ENCODE results near the gene PHACTR1.

The PHACTR1 gene

DNA sequence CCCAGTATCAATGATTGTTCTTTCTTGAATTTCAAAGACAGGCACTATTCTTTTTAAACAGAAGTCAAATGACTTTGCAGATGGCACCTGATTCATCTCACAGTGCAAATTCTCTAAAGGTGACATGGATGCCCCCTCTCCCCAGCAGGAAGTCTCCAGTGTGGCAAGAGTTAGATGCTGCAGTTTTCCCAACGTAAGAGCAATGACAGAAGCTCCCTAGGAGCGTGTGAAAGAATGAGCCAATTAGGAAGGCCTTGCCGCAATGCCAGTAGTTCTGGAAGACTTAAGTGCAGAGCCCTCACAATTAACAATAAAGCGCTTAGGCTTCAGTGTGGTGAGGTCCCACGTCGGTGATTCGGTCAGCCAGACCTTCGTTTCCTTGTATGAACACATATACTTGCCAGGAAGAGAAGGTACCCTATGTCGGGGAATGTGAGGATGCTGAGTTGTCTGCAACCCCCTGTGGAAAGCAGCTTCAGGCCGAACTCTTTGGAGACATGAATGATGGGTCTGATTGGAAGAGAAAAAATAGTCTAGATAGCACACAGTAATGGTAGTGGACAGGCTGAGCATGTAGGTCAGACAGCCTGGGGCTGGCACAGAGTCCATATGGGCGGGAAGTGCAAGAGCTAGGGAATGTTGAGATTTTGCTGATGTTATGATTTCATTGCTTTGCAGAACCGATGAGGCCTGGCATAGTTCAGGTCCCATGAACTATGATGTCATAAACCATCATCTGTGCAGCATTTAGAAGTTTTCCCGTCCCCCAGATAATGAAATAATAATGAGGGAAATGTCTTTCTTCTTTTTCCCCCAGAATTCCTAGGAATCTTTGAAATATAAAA is 132.6 kb downstream of the PHACTR1 start:
- DNase-seq (ENCODE audit: low spot score): no peak

GRCh38 chr6:12849809-12850198 is 133.2 kb downstream of the PHACTR1 start:
- DNase-seq (ENCODE audit: low spot score): no peak

DNA sequence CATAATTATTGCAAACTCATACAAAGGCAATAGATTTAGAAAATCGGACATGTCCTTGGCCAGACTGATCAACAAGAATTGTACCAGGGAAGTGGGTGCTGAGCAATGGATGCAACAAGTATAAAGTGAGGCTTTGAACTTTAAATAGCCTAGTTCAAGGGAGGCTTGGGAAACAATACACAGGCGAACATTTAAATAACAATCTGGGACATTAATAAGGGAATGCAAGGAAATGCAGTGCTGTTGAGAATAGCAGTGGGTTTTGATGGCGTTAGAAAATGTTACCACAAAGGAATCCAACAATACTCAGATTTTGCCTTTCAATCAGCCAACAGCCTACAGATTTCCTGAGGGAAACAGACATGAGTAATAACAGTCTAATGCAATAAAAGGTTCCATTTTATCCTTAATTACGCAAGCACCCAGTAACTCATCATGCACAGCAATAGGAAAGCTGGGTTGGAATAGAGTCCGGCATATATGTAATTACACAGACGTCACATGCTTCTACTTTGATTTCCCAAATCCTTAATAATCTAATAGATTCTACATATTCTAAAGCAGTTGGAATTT is 134.6 kb downstream of the PHACTR1 start:
- DNase-seq (ENCODE audit: low spot score): no peak

DNA sequence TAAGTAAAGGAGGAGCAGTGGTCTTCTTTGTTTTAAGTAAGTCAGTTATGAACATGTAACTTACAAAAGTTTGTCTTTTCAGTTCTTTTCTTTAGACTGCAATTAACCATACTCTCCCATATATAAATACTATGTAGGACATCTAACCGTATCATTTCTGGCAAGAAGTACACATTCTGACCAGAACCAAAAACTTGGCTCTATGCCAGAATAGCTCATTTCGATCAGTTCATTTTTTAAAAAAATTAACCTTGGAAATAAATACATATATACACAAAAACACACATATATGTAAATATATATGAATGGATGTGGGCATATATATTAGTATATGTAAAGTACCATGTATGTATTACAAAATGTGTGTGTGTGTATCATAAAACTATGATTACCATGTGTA is 145.0 kb downstream of the PHACTR1 start:
- DNase-seq (ENCODE audit: low spot score): no peak

DNA sequence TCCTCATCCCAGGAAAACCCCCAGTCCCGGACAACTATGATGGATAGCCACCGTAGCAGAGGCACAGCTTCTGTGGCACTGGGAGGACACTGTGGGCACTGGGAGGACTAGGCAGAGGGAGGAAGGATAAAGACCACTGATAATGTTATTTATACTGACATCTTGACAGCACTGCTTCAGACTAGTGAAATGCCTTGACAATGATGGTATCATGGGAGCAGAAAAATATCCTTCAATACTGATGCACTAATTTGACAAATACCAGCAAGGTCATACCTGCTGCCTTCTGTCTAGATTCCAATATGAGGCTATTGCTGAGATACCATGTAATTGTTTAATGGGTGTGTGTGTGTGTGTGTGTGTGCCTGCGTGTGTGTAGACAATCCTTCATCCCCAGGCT is 148.6 kb downstream of the PHACTR1 start:
- DNase-seq (ENCODE audit: low spot score): no peak

- no peak for DNase-seq (ENCODE audit: low spot score)
These were observed 149.2 kb downstream of the PHACTR1 start for GRCh38 chr6:12865671-12866181.

DNA sequence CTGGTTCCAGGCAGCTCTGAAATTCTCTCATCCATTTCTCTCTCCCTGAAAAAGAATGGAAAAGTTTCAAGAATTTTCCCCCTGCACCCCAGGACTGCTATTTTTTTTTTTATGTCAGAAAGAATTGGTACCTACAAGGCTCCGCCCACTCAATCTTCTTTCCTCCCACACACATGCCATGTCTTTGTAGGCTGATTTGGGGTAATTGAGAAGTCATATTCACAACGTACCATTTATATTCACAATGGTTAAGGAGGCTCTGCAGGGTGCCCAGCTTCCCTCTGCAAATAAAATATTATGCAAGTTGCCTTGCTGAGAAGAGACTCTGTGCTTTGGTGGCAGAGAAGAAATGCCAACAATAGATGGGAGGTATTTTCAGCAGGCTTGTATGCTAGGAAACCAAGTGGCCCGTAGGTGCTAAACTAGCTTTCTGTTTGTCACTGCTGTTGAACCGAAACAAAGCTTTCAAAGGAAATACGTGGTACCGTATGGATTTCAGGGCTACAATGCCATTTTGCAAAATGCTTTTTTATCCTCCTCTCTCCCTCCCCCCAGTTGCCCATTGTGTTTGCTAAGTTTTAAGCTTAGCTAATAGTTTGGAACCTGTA is 150.0 kb downstream of the PHACTR1 start:
- no peak for DNase-seq (ENCODE audit: low spot score)

DNA sequence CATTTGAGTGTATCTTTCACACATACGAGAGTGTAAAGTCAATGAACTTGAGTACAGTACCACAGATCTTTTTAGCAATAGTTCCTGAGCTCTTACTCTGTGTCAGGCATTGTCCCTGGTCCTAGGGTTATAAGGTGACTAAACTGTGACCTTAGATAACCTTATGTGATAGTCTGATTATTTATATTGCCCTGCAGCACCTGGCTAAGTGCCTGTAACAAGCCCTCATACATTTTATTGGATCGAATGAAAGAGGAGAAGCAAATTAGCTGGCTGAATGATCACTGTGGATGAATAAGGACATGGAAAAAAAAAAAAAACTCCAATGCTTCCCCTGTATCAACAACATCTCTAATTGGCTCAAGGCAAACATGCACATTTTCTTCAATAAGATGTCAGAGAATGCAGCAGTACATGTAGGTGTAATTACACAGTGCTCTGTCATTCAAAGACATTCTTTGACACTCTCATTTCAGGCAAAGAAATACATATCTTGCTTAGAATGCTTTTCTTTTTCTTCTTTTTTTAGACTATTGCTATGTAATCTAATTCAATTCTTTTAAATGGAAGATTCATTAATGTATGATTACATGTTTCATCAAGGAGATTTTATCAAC is 153.4 kb downstream of the PHACTR1 start:
- DNase-seq (ENCODE audit: low spot score): no peak

DNA sequence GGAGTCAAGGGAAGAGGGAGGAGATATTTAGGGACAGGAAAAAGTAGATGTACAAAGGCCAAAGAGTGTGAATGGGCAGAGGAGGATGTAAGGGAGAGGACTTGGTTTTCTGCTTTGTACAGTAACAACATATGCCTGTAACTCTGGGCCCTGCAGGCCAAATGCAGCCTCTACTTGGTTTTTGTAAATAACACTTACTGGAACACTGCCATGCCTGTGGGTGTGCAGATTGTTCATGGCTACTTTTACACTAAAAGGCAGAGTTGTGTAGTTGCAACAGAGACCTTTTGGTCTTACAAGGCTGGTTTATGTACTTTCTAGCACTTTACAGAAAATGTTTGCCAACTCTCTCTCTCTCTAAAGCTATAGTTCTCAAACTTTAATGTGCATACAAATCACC is 157.1 kb downstream of the PHACTR1 start:
- no peak for DNase-seq (ENCODE audit: low spot score)

GRCh38 chr6:12875051-12875450 is 158.5 kb downstream of the PHACTR1 start:
- peak; percentile 71 for DNase-seq (ENCODE audit: low spot score)

- DNase-seq (ENCODE audit: low spot score): no peak
These were observed 162.2 kb downstream of the PHACTR1 start for GRCh38 chr6:12878741-12879140.

- DNase-seq (ENCODE audit: low spot score): no peak
These were observed 166.3 kb downstream of the PHACTR1 start for GRCh38 chr6:12882761-12883290.

DNA sequence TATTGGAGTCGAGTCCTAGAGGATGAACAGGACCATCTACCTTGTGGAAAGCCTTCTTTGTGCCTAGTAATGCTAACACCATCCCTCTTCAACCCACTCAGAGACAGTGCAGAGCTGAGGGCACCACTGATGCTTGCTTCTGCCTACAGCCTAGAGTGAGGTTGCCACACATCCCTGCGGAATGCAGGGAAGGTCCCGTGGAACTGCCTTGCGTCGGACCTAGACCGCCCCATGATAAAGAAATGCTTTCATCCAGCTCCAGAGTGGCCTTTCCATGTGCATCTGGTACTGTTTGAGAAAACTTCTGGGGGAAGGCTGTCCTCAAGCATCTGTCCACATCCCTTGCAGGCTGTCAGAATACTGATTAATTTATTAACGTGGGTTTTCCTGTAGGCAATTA is 168.4 kb downstream of the PHACTR1 start:
- DNase-seq (ENCODE audit: low spot score): no peak

DNA sequence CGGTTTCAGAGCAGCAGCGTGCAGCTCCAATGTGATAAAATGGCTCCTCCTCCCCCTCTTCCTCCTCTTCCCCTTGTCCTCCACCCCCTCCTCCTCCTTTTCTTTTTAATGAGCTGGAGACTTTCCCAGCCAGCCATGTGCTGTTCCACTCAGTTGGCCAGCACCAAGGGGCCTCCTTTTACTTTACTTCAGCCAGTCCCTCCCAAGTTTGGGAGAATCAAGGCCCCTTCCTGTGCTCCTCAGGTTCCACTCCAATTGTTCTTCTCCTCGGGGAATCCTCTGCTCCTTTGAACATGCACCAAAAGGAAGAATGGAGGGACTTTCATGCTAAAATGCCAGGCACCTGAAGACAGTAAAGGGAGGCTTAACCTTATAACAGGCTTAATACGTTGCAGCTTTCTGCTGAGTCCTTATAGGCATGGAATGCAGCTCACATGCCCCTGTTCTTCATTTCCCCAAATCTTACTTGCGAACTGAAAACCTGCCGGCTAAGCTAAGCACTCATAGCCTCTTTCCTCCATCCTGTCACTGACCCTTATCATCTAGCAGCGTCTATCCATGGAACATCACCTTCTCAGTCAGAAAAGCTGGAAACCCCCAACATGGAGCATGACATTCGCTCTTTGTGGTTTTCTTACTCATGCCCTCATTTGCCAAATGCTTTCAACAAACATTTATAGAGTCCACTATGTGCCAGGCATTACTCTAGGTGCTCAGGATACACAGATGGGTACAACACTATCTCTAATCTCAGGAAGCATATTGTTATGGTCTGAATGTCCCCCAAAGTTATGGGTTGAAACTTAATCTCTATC is 170.6 kb downstream of the PHACTR1 start:
- no peak for DNase-seq (ENCODE audit: low spot score)

GRCh38 chr6:12890171-12890790 is 173.7 kb downstream of the PHACTR1 start:
- no peak for DNase-seq (ENCODE audit: low spot score)

DNA sequence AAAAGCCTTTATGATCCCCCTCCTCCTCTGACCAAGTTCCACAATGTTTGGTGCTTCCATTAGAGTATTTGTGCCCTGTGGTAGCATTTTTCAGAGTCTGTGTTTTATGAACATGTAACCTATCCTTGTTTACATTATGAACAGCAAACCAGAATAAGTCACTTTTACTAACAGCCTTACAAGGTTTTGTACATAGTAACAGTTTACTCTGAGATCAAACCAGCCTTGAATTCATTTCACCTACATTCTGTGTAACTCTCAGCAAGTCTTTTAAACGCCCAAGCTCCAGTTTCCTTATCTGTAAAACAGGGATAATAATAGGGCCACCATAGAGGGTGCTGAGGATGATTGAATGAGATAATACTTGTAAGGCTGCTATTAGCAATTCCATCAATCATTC is 175.0 kb downstream of the PHACTR1 start:
- DNase-seq (ENCODE audit: low spot score): no peak

- no peak for DNase-seq (ENCODE audit: low spot score)
These were observed 175.6 kb downstream of the PHACTR1 start for GRCh38 chr6:12892151-12892550.

DNA sequence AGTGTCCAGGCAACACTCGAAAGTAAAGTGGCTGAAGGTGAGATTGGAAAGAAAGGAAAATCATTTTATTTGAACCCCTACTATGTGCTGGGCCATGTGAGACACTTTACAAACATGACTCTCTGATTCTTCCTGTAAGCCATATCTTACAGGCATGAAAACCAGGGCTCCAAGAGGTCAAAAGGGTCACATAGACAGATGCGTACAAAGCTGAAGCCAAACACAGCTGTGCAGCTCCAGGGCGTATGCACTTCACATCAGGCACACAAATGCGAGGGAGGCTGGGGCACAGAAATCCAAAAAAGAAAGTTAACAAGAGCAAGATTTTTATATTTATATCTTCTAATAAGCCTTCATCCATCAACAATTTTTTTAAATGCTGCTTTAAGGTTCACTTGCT is 176.5 kb downstream of the PHACTR1 start:
- DNase-seq (ENCODE audit: low spot score): no peak

DNA sequence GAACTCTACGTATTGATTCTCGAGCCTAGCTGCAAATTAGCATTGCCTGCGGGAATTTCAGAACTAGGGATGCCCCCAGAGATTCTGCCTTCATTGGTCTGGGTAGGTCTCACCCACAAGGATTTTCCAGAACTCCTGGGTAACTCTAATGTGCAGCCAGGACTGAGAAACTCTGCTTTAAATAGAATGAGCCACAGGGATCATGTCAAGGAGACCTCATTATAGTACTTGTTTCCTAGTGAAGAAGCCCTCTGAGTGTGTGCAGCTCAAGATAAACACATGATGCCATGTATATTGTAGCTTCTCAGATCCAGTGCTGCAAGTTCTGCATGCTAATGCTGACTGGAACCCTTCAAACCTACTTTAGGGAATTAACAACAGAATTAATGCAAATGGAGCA is 179.2 kb downstream of the PHACTR1 start:
- no peak for DNase-seq (ENCODE audit: low spot score)

GRCh38 chr6:12896208-12896733 is 179.7 kb downstream of the PHACTR1 start:
- no peak for DNase-seq (ENCODE audit: low spot score)

- no peak for DNase-seq (ENCODE audit: low spot score)
These were observed 182.0 kb downstream of the PHACTR1 start for GRCh38 chr6:12898603-12899002.

Measured in AG20443 (cell line).